ENCODE data around the gene LRMDA.

LRMDA gene

DNA sequence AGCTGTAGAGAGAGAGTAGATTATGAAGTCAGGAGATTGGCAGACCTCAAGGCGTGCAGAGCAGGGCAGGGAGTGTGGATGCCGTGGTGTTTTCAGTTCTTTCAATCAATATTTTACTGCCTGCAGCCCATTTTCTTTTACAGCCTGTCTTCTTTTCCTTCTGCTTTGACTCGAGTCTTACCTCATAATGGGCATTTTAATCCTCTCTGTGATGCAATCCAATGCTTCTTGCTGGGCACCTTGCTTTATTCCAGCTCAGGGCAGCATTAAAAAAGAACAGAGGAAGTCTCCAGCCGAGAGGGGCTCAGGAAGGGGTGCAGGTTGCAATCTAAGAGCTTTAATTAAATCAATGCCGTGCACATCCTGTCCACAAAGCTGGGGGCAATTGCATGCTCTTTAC, 839.0 kb downstream of the LRMDA start:
- no peak for DNase-seq (ENCODE audit: low read depth)

DNA sequence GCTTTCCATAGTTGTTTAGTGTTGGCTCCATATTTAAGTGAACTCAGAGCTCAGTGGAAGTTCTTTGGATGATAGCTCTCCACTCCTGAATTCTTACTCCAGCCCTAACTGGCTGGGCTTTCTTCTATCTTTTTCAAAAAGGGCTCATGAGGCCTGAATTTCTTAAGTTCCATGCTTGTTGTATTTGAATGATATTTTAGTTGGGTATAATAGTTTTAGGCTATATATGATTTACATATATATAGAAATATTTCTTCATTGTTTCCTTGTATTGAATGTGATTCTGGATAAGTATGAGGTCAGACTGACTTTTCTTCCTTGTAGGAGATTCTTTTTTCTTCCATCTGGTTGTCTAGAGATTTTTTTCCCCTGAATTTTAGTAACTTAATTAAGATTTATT, 843.5 kb downstream of the LRMDA start:
- DNase-seq (ENCODE audit: low read depth): no peak

GRCh38 chr10:76278811-76279460, 847.5 kb downstream of the LRMDA start:
- no peak for DNase-seq (ENCODE audit: low read depth)

DNA sequence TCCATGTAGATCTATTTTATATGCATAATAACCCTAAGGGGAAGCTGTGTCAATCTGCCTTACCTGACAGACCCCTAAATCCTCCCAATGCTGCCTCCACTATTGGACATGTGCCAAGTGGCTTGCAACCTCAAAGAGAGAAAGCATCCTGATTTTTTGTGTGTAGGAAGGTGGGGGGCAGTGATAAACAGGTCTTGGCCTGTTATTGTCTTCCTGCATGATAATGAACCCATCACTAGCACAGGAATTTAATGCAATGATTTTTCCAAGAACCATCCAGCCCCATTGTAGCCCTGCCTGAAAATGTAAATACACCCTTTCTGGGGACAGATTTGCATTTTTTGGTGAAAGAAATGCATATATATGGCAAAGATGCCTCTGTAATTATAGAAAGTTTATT, 850.2 kb downstream of the LRMDA start:
- no peak for DNase-seq (ENCODE audit: low read depth)

DNA sequence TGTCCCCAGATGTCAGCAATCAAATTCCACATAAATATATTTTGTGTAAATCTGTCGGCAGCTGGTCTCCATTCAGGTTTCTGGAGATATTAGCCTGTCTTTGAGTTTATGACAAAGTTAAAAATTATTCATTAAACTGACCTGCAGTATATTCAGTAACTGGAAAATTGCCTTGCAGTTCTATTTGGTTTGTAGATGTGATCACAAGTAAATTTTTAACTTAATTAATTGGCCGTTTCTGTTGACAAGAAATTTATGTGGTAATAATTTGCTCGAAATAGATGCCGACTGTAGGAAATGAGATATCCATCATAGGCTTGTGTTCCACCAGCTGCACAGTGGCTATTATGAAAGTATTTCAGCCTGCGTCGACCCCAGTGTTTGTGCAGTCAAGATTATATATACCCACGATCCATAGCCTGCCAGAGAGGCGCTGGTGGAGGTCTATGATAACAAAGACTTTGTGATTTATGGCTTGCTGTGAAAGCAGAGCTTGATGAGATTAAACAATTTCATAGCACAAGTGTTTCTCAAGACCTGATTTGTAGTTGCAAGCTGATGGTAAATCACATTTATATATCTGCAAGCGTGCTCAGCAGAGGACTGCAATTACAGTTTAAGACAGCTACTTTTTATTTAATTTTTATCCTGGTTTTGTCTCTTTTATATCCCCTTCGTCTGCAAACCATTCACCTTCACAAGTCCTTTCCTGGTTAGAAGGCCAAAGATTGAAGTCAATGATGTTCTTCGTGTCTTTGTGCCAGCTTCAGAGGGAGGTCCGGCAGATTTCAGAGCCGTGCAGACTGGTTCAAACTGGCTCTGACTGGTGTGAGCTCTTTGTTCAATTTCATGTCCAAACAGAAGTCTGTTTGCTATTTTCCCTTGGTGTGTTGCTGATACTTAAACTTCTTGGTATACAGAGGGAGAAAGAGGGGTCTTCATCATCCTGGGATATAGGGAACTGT, 850.9 kb downstream of the LRMDA start:
- no peak for DNase-seq (ENCODE audit: low read depth)

DNA sequence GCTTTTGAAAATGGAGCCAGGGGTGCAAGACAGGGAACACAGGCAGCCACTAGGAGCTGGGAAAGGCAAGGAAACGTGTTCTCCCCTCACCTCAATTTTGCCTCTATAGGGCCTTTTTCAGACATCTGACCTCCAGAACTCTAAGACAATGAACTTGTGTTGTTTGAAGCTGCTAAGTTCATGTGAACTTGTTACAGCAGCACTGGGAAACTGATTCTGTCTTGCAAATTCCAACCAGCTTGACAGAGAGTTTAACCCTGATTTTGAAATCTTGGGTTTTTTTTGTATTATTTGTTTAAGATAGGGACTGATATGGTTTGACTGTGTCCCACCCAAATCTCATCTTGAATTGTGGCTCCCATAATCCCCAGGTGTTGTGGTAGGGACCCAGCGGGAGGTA, 852.9 kb downstream of the LRMDA start:
- DNase-seq (ENCODE audit: low read depth): no peak

DNA sequence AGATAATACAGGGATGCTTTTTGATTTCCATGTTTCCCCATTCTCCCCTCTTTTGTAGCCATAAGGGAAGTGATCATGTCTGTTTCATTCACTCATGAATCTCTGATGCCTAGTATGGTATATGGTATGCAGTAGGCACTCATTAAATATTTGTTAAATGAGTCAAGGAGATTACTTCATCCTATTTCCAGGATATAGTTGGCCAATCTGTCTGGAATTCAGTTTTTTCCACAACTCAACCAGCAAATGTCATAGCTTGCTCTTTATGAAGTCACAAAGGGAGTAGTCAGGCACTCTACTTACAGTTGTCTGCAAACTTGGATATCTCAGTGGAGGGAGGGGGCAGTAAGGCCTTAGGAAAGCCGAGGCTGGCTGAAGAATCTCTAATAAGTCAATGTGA, 853.6 kb downstream of the LRMDA start:
- DNase-seq (ENCODE audit: low read depth): peak; percentile 86

DNA sequence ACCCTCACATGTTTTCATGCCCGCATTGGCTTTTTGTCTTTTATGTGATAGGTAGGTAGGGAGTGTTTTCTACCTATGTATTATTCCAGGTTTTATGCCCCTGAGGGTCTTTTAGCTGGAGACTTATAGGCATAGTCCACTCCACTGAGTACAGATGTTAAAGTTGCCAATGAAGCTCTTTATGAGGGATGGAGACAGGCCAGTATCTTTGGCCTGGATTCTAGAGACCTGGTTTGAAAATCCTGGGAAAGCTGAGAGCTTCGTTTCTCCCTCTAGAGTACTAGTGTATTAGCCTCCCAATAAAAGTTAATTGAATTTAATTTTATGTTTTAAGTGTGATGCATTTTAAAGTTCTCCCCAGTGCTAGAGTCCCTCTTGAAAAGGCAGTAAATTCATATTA, 854.1 kb downstream of the LRMDA start:
- DNase-seq (ENCODE audit: low read depth): no peak

- DNase-seq (ENCODE audit: low read depth): no peak
Observed at GRCh38 chr10:76286536-76286935, 855.1 kb downstream of the LRMDA start.

DNA sequence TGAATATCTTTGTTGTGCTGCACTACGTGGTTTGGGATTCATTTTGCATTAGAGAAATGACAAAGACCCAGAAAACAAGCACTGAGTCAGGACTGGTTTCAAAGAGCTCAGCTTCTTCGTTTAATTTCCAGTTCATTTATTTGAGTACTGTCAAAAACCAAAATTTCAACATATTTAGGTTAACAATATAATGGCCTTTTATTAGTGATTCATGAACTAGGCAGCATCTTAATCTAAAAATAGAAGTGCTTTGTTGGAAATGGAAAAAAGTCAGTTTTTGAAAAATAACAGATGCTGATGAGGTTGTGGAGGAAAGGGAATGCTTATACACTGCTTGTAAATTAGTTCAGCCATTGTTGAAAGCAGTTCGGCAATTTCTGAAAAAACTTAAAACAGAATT, 856.4 kb downstream of the LRMDA start:
- no peak for DNase-seq (ENCODE audit: low read depth)

- DNase-seq (ENCODE audit: low read depth): no peak
Observed at GRCh38 chr10:76291175-76291574, 859.8 kb downstream of the LRMDA start.

DNA sequence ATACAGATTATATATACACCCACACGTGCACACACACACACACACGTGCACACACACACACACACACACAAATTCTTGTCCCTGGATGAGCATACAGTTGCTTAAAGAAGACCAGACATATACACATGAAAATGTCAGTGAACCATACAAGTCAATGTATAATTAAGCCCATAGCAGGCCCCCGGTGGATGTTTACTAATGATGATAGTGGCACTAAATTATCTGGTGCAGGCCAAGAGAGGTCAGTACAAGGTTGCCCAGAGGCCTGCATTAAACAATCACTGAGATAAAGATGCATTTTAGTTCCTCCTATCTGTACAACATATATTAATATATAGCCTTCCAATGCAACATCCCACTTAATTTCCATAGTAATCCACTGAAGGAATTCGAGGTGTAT, 860.5 kb downstream of the LRMDA start:
- DNase-seq (ENCODE audit: low read depth): no peak

GRCh38 chr10:76296957-76297356, 865.5 kb downstream of the LRMDA start:
- no peak for DNase-seq (ENCODE audit: low read depth)

DNA sequence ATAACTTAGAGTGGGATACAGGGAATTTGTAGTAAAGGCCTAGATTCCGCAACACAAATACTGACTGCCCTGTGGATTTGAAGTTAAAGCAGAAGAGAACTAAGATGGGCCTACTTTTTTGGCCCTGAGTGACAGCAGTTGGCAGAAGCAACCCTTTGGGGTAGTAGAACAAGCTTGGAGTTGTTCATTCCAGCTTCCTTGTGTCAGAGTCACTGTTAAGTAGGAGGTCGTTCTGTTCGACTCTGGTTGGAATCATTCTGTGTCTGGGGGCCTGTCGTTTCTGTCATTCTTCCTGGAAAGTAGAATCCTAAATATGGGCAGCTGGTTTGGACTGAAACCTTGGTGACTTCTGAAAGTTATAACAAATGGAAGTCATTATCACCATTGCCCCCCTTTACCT, 865.9 kb downstream of the LRMDA start:
- no peak for DNase-seq (ENCODE audit: low read depth)

- no peak for DNase-seq (ENCODE audit: low read depth)
Observed at GRCh38 chr10:76297780-76298281, 866.4 kb downstream of the LRMDA start.

DNA sequence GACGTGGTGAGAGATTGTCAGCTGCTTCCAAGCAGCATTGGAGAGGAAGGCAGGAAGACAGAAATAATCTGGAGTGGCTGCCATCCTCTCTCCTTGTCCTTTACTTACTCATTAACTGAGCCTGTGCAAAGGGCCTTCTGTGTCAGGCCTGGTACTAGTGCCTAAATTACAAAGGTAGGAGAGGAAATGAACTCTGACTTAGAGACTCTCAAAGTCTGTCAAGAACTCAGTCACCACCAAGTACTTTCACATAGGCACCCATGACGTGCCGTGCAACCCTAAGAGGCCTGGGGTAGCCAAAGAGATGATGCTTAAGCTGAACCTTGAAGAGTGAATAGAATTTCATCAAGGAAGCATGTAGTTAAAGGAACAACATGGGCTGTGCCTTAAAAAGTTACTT, 866.9 kb downstream of the LRMDA start:
- DNase-seq (ENCODE audit: low read depth): no peak

DNA sequence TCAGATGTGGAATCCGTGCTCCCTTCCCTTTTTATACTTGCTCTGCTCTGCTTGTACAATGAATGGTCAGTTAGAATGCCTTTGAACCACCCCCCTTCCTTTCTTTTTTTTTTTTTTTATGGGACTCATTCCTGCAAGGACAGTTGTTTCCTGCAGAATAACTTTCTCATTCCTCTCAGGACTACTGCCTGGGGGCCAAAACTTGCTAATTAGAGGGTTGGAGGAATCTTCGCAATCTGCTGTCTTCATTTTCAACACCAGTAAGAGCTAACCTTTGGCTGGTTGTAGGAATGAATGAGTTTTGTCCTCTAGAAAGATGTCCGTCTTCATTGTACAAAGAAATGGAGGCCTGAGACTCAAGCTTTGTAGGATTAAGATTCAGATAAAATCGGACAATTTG, 868.1 kb downstream of the LRMDA start:
- no peak for DNase-seq (ENCODE audit: low read depth)

DNA sequence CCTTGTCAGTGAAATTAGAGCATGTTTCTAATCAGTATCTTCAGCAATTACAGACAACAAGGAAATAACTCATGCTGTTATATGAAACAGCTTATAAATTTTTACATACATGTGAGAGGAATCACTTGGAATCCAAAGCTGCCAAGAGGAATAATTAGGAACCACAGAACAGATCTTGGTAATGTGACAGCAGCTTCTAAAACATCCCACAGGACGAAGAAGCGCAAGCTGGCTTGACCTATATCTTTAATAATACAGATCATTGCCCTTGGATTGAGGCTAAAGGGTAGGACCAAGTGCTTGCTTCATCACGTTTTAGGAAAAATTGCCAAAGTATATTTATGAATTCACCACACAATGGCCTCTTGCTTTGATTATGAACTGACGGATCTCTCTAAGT, 869.8 kb downstream of the LRMDA start:
- no peak for DNase-seq (ENCODE audit: low read depth)

DNA sequence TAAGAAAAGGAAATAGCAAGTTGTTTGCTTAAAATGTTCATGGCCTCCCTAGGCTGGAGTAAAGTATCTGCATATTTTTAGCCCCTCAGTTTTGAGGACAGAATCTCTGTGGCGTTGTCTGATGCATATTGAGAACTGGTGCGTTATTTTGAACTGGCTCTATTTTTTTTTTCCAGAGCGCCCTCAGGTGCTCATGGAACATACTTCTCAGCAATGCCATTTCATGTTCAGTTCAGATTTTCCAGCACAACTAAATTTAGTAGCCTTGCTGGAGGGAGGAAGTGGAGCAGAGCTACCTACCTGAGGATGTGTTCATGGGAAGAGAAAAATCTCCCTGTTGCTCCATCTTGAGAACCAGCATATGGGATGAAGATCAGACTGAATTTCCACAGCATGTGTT, 870.5 kb downstream of the LRMDA start:
- DNase-seq (ENCODE audit: low read depth): no peak

DNA sequence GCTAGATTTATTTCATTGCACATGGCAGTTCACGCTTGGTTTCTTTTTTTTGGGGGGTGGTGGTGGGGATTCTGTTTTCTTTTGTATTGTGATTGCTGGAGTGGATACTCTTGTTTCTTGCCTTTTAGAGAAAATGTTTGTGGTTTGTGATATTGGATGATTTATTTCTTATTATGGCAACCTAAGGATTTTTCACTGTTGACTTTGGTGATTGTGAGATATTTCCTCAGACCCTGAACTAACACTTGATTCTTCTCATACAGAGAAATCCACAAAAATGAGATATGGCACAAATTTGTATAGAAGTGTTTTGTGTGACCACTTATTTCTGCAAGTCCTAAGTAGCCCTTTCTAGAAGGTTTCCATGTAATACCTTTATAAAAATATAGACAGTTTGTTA, 871.1 kb downstream of the LRMDA start:
- no peak for DNase-seq (ENCODE audit: low read depth)

- no peak for DNase-seq (ENCODE audit: low read depth)
Observed at GRCh38 chr10:76302961-76303630, 871.7 kb downstream of the LRMDA start.

- DNase-seq (ENCODE audit: low read depth): no peak
Observed at GRCh38 chr10:76303682-76304316, 872.4 kb downstream of the LRMDA start.
